Thyroid gland (tissue), 4 donors: ENCODE results near the gene SCMH1. TPM values are rescaled to one million over a fixed set of nuclear protein-coding genes. Genes with fewer than 3 reads are reported as not detected.
"Not testable (repeated sequence)": the region's sequence is repeated elsewhere in the genome, so short reads cannot be mapped to it uniquely, and the experiment has no call there.

Experiments used
- DNase-seq, 2 donors: peaks; one replicate each; pipeline ENCODE4 v3.0.0-alpha.2; 2019
- H3K27ac ChIP-seq, 3 donors: fragments of 200-600 bp; sonication (generic); 1 replicate in 2 of 3; 2 replicates in 1 of 3; pipeline ENCODE4 v1.5.1; 2016 to 2019; ENCODE audit warnings: mild to moderate bottlenecking in 1 of 3, moderate library complexity in 1 of 3
- H3K27me3 ChIP-seq: fragments of 200-600 bp; sonication (generic); one replicate; pipeline ENCODE4 v1.5.1; 2019
- H3K36me3 ChIP-seq, 2 donors: fragments of 200-600 bp; sonication (generic); one replicate each; pipeline ENCODE4 v1.5.1; 2016 to 2019
- H3K4me1 ChIP-seq, 2 donors: fragments of 200-600 bp; sonication (generic); one replicate each; pipeline ENCODE4 v1.5.1; 2017 to 2019
- H3K4me3 ChIP-seq, 3 donors: fragments of 200-600 bp; sonication (generic); replicated peaks in 1 of 3; 1 replicate in 2 of 3; 2 replicates in 1 of 3; pipeline ENCODE4 v1.5.1; 2016; ENCODE audit warnings: mild to moderate bottlenecking in 1 of 3
- H3K9me3 ChIP-seq: fragments of 200-600 bp; sonication (generic); one replicate; pipeline ENCODE4 v1.5.1; 2017
- POLR2A ChIP-seq, 2 donors: fragments of 450-650 bp; IDR thresholded peaks; one replicate each; pipeline ENCODE4 v1.6.1; 2017; ENCODE audit warnings: antibody characterized with exemption in 2 of 2, mild to moderate bottlenecking in 2 of 2, moderate library complexity in 1 of 2
- WGBS, 2 donors: methylation state at CpG; one replicate each; pipeline ENCODE4 v1.1.5; 2017; 5-methylcytosine and 5-hydroxymethylcytosine counted together
- intact Hi-C: fragments of 100-400 bp; cut with DNase I; formaldehyde crosslinking; loops from one replicate; pipeline ENCODE4 v1.15.1; 2023
- total RNA-seq, 4 donors: library from RNA; depleted of rRNA; stranded (reverse); fragments of >200 nt; gene quantifications; one replicate each; pipeline ENCODE4 v1.2.3, GENCODE V29; 2016
- TF ChIP-seq, protein P1 (sequence below), 6 experiments: fragments of 200-600 bp in 3 of 6; fragments of 450-650 bp in 3 of 6; sonication (generic) in 3 of 6; IDR thresholded peaks; one replicate each; pipeline ENCODE4 v1.5.1; 2016 to 2019; ENCODE audit warnings: antibody characterized with exemption in 6 of 6, mild to moderate bottlenecking in 2 of 6, inconsistent platforms in 1 of 6, moderate library complexity in 1 of 6

SCMH1 gene
- total RNA-seq, 4 donors from 2014 or later: 30.6 to 93.0 (median 47.5) TPM

DNA sequence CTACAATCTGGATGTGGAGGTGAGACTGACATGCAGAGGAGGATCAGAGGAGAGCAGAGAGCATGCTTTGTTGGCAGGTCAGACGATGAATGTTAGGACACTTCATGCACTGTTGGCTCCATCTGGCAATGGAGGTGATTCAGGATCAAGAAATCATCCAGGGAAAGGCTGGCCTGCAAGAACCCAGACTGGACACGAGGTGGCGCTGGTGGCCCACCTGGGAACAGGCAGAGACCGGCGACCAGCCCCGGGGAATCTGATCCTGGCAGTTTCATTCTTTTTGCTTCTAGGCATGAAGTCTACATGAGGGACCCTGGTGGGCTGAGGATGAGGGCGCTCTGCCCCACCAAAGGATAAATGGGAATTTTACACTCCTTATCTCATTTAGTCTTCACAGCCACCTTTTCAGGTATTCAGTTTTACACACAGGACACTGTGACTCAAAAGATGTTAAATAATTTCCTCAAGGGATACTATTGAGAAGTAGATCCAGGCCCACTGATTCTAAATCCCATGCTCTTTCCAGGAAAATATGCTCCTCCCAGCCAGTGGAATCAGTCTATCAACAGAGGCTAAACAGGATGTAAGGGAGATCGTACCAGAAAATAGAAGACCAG lies 26.2 kb upstream of the SCMH1 start:
- Histone ChIP-seq H3K9me3 (no peaks in the 10 kb centered on the region), H3K36me3 (no peaks in the 10 kb centered on the region), H3K27me3 (no peaks in the 10 kb centered on the region), H3K4me1 (peaks cover 0 to 3% of the 10 kb centered on the region in 2 donors), H3K4me3 (no peak overlapping the region), H3K27ac (no peak overlapping the region)
- intact Hi-C loops: loop anchor here (2.0 kb wide), 1 partner anchor 149 kb away; no protein-coding TSS in a partner anchor
- 12 to 18% methylated on average over 5 to 8 of the region's 8 CpGs for WGBS, 2 donors
- DNase-seq: peak; percentile 77 to 85
- TF ChIP-seq POLR2A (IDR thresholded peaks at IDR 0.05): no peak
- TF ChIP-seq, protein P1, sequence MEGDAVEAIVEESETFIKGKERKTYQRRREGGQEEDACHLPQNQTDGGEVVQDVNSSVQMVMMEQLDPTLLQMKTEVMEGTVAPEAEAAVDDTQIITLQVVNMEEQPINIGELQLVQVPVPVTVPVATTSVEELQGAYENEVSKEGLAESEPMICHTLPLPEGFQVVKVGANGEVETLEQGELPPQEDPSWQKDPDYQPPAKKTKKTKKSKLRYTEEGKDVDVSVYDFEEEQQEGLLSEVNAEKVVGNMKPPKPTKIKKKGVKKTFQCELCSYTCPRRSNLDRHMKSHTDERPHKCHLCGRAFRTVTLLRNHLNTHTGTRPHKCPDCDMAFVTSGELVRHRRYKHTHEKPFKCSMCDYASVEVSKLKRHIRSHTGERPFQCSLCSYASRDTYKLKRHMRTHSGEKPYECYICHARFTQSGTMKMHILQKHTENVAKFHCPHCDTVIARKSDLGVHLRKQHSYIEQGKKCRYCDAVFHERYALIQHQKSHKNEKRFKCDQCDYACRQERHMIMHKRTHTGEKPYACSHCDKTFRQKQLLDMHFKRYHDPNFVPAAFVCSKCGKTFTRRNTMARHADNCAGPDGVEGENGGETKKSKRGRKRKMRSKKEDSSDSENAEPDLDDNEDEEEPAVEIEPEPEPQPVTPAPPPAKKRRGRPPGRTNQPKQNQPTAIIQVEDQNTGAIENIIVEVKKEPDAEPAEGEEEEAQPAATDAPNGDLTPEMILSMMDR (IDR thresholded peaks at IDR 0.05): peak; percentile 93 to 98 (median 98)

GRCh38 chr1:41261926-41262618 lies 20.0 kb upstream of the SCMH1 start:
- Histone ChIP-seq H3K27me3 (no peaks in the 10 kb centered on the region), H3K4me1 (no peaks in the 10 kb centered on the region), H3K36me3 (no peaks in the 10 kb centered on the region), H3K4me3 (no peak overlapping the region), H3K27ac (no peak overlapping the region), H3K9me3 (no peaks in the 10 kb centered on the region)
- 90 to 94% methylated on average over 3 of the region's 3 CpGs for WGBS, 2 donors
- intact Hi-C loops: no loop called here
- no peak for TF ChIP-seq POLR2A (IDR thresholded peaks at IDR 0.05)
- no peak for DNase-seq

GRCh38 chr1:41260768-41261167 lies 18.7 kb upstream of the SCMH1 start:
- no peak overlapping the region for H3K4me3 ChIP-seq
- 95 to 98% methylated on average over 2 of the region's 2 CpGs for WGBS, 2 donors
- no peak for DNase-seq

DNA sequence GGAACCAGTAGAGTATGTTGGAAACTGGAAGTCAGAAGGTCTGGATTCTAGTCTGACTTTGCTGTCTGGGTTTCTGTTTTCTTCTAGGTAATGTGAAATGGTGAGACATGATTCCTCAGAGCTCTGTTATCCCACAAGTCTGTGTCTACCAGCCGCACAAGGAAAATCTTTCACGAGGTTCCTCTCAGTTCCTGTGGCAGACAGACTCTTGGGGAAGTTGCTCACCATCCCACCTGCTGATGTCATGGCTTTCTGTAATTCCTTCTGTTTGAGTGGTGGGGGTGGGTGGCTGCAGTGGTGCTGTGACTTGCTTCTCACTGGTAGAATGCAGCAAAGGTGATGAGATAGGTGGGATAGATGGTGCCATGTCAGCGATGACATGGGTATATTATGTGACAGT lies 17.1 kb upstream of the SCMH1 start:
- Histone ChIP-seq H3K27me3 (no peaks in the 10 kb centered on the region), H3K36me3 (no peaks in the 10 kb centered on the region), H3K4me3 (no peak overlapping the region), H3K9me3 (no peaks in the 10 kb centered on the region), H3K4me1 (no peaks in the 10 kb centered on the region), H3K27ac (no peak overlapping the region)
- intact Hi-C loops: no loop called here
- no peak for DNase-seq
- WGBS, 2 donors: 94 to 96% methylated on average over 3 of the region's 3 CpGs
- TF ChIP-seq, protein P1 (IDR thresholded peaks at IDR 0.05): no peak
- no peak for TF ChIP-seq POLR2A (IDR thresholded peaks at IDR 0.05)

More at GRCh38 chr1:41260768-41261167, 18.7 kb upstream of the SCMH1 start:
- Histone ChIP-seq H3K9me3 (no peaks in the 10 kb centered on the region), H3K27ac (no peak overlapping the region), H3K27me3 (no peaks in the 10 kb centered on the region), H3K36me3 (no peaks in the 10 kb centered on the region), H3K4me1 (no peaks in the 10 kb centered on the region)
- no peak for TF ChIP-seq POLR2A (IDR thresholded peaks at IDR 0.05)
- TF ChIP-seq, protein P1 (IDR thresholded peaks at IDR 0.05): no peak
- intact Hi-C loops: no loop called here

DNA sequence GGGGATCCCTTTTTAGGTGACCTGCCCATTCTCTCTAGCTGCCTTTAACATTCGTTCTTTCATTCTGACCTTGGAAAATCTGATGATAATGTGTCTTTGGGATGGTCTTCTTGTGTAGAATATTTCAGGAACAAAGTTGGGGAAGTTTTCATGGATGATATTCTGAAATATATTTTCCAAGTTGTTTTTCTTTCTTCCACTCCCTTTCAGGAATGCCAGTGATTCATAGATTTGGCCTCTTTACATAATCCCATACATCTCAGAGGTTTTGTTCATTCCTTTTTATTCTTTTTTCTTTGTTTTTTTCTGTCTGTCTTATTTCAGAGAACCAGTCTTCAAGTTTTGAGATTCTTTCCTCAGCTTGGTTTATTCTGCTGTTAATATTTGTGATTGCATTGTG lies 13.9 kb upstream of the SCMH1 start:
- intact Hi-C loops: no loop called here

DNA sequence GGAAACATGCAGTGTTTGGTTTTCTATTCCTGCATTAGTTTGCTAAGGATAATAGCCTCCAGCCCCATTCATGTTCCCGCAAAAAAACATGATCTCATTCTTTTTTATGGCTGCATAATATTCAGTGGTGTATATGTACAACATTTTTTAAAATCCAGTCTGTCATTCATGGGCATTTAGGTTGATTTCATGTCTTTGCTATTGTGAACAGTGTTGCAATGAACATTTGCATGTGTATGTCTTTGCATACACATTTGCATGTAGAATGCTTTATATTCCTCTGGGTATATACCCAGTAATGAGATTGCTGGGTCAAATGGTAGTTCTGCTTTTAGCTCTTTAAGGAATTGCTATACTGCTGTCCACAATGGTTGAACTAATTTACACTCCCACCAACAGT lies 9.0 kb upstream of the SCMH1 start:
- H3K27me3 ChIP-seq, H3K9me3 ChIP-seq, DNase-seq, H3K4me3 ChIP-seq, intact Hi-C loops, H3K36me3 ChIP-seq, H3K27ac ChIP-seq, H3K4me1 ChIP-seq: not testable (repeated sequence)
- WGBS, 2 donors: 94 to 95% methylated on average over 1 of the region's 1 CpG

More for the DNA sequence above, 13.9 kb upstream of the SCMH1 start:
- Histone ChIP-seq H3K4me1 (no peaks in the 10 kb centered on the region), H3K36me3 (no peaks in the 10 kb centered on the region), H3K27me3 (no peaks in the 10 kb centered on the region), H3K4me3 (no peak overlapping the region), H3K27ac (no peak overlapping the region), H3K9me3 (no peaks in the 10 kb centered on the region)
- DNase-seq: no peak
- TF ChIP-seq, protein P1 (IDR thresholded peaks at IDR 0.05): no peak
- WGBS, 2 donors: 95 to 100% methylated on average over 1 of the region's 1 CpG
